ENCODE data around the gene ENAH.
"Not testable (repeated sequence)": the region's sequence is repeated elsewhere in the genome, so short reads cannot be mapped to it uniquely, and the experiment has no call there.

Gene ENAH

GRCh38 chr1:225677350-225678124, 24.6 kb upstream of the ENAH start:
- DNase-seq (ENCODE audit: low read depth, low spot score), result no peak

GRCh38 chr1:225674381-225674780, 21.5 kb upstream of the ENAH start:
- no peak for DNase-seq (ENCODE audit: low read depth, low spot score)

GRCh38 chr1:225670806-225671733, 18.1 kb upstream of the ENAH start:
- no peak for DNase-seq (ENCODE audit: low read depth, low spot score)

- no peak for DNase-seq (ENCODE audit: low read depth, low spot score)
These were observed 17.4 kb upstream of the ENAH start for GRCh38 chr1:225670356-225670755.

- no peak for DNase-seq (ENCODE audit: low read depth, low spot score)
These were observed 15.3 kb upstream of the ENAH start for GRCh38 chr1:225668222-225668621.

- DNase-seq (ENCODE audit: low read depth, low spot score), result no peak
These were observed 14.4 kb upstream of the ENAH start for GRCh38 chr1:225667362-225667761.

- DNase-seq (ENCODE audit: low read depth, low spot score), result no peak
These were observed 13.6 kb upstream of the ENAH start for GRCh38 chr1:225666495-225666894.

GRCh38 chr1:225664762-225665161, 11.8 kb upstream of the ENAH start:
- no peak for DNase-seq (ENCODE audit: low read depth, low spot score)

- no peak for DNase-seq (ENCODE audit: low read depth, low spot score)
These were observed 9.2 kb upstream of the ENAH start for GRCh38 chr1:225662155-225662554.

GRCh38 chr1:225660544-225660946, 7.6 kb upstream of the ENAH start:
- no peak for DNase-seq (ENCODE audit: low read depth, low spot score)

- no peak for DNase-seq (ENCODE audit: low read depth, low spot score)
These were observed 5.1 kb upstream of the ENAH start for GRCh38 chr1:225658041-225658440.

GRCh38 chr1:225657462-225657989, 4.6 kb upstream of the ENAH start:
- DNase-seq (ENCODE audit: low read depth, low spot score), result no peak

- DNase-seq (ENCODE audit: low read depth, low spot score), result not testable (repeated sequence)
These were observed 3.3 kb upstream of the ENAH start for GRCh38 chr1:225656259-225656655.

GRCh38 chr1:225655509-225656258, 2.8 kb upstream of the ENAH start:
- no peak for DNase-seq (ENCODE audit: low read depth, low spot score)

- DNase-seq (ENCODE audit: low read depth, low spot score), result no peak
These were observed 2.0 kb upstream of the ENAH start for GRCh38 chr1:225654688-225655508.

- no peak for DNase-seq (ENCODE audit: low read depth, low spot score)
These were observed 1.3 kb upstream of the ENAH start for GRCh38 chr1:225654277-225654597.

- DNase-seq (ENCODE audit: low read depth, low spot score), result no peak
These were observed 747 bp upstream of the ENAH start for GRCh38 chr1:225653463-225654276.

- no peak for DNase-seq (ENCODE audit: low read depth, low spot score)
These were observed 823 bp downstream of the ENAH start for GRCh38 chr1:225651872-225652728.

- DNase-seq (ENCODE audit: low read depth, low spot score), result no peak
These were observed 1.5 kb downstream of the ENAH start for GRCh38 chr1:225651376-225651871.

Measured in activated CD4-positive, CD25-positive, alpha-beta regulatory T cell treated with anti-CD3 and anti-CD28 coated beads, Interleukin-2, amount 50 U/mL, for 16 hours (primary cell).